ENCODE results near the gene CCDC27. TPM values are rescaled to one million over a fixed set of nuclear protein-coding genes. Genes with fewer than 3 reads are reported as not detected.
"Not testable (repeated sequence)": the region's sequence is repeated elsewhere in the genome, so short reads cannot be mapped to it uniquely, and the experiment has no call there.

The CCDC27 gene
- total RNA-seq, 1 experiment from 2014 or later: not detected

GRCh38 chr1:3803905-3804626 is 51.8 kb downstream of the CCDC27 start:
- in situ Hi-C loops (cut with HindIII; ENCODE audit: low pct_unique_long_range_greater_than_20kb, low sequenced_read_pairs): no loop called here
- no peak for DNase-seq (ENCODE audit: low read depth)

- DNase-seq (ENCODE audit: low read depth); in situ Hi-C loops (cut with HindIII; ENCODE audit: low pct_unique_long_range_greater_than_20kb, low sequenced_read_pairs): not testable (repeated sequence)
Measured at GRCh38 chr1:3804627-3804944, 52.3 kb downstream of the CCDC27 start.

DNA sequence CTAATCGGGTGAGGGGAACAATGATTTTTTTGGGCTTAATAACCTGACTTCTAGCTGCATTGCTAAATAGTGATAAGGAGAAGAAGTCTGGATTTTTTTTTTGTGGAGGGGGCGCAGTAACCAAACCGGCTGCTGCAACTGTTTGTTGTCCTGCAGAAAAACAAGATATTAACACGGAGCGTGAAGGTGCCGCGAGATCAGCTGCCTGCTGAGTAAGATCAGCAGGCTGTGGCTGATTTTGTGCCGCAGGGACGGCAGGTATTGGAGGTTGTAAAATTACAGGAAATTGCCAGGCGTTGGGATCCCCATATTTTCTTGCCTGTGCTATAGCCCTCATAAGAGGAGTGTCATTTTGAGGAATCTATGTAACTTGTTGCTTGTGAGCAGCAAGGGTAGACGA is 52.8 kb downstream of the CCDC27 start:
- no peak for DNase-seq (ENCODE audit: low read depth)
- in situ Hi-C loops (cut with HindIII; ENCODE audit: low pct_unique_long_range_greater_than_20kb, low sequenced_read_pairs): no loop called here

DNA sequence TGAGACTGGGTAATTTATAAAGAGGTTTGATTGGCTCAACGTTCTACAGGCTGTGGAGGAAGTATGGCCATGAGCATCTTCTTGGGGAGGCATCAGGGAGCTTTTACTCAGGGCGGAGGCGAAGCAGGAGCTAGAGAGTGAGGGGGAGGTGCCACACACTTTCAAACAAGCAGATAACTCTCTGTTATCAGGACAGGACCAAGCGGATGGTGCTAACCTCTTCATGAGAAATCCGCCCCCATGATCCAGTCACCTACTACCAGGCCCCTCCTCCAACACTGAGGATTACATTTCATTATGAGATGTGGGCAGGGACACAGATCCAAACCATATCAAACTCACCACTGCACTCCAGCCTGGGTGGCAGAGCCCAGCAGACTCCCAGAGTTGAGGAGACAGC is 55.5 kb downstream of the CCDC27 start:
- no peak for DNase-seq (ENCODE audit: low read depth)
- in situ Hi-C loops (cut with HindIII; ENCODE audit: low pct_unique_long_range_greater_than_20kb, low sequenced_read_pairs): no loop called here

DNA sequence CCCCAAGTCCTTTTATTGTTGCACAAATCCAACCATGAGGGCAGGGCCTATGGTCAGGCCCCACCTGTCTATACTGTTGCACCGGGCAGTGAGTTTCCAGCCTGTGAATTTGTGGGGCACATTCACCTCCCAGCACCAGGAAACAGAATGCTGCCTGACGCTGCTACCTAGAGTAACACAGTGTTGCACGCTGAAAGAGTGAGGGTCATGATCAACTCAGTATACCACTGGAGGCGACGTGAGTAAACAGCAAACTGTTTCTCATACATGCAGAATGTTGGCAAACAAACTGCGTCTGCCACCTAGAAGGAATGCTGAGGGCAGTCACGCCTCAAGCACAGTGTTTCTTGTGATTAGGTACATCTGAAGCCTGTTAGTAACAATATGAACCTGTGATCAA is 57.4 kb downstream of the CCDC27 start:
- in situ Hi-C loops (cut with HindIII; ENCODE audit: low pct_unique_long_range_greater_than_20kb, low sequenced_read_pairs): no loop called here
- no peak for DNase-seq (ENCODE audit: low read depth)

DNA sequence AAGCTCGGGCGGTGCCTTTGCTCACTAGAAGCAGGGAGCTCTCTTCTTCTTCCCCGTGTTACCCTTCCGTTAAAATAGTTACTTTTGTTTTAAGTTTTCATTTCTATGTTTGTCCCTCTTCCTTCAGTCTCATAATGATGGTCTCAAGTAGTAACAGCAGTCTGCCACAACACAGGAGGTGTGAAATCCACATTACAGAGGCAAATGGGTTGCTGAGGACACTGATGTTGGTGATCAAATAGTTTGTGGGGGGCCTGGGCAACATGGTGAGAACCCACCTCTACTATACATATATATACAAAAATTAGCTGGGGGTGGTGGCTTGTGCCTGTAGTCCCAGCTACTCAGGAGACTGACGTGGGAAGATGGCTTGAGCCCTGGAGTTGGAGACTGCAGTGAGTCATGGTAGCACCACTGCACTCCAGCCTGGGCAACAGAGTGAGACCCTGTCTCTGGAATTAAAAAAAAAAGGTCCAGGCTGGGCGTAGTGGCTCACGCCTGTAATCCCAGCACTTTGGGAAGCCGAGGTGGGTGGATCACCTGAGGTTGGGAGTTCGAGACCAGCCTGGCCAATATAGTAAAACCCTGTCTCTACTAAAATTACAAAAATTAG is 58.0 kb downstream of the CCDC27 start:
- in situ Hi-C loops (cut with HindIII; ENCODE audit: low pct_unique_long_range_greater_than_20kb, low sequenced_read_pairs); DNase-seq (ENCODE audit: low read depth): not testable (repeated sequence)

DNA sequence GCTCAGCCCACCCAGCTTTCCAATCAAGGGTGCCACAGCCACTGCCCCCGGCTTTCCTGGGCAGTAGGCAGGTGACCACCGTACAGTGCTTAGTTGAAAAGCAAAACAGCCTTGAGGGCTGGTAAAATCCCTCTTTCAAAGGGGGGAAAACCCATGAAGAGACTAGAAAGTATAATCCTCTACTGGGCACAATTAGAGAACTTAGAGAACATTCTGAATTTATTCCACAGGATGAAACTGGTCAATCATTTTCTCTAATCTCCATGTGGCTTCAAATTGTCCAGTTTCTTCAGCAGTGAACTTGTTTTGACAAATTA is 59.3 kb downstream of the CCDC27 start:
- DNase-seq (ENCODE audit: low read depth): no peak
- in situ Hi-C loops (cut with HindIII; ENCODE audit: low pct_unique_long_range_greater_than_20kb, low sequenced_read_pairs): no loop called here

DNA sequence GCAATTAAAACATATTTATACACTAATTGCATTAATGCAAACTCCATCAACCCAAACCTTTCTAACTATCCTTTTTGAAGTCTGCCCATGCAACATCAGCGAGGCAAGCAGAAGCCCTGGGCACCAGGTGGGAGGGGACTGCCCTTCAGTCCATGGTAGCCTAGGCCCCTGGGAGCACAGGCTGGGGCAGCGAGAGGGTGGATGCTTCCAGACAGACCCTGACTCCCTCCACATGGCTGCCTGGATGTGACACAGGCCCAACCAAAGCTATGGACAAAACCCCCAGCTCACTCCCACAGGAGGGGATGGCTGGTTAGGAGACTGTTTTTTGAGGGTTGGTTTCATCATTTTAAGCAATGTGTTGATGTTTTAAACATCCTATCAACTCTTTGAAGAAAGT is 61.8 kb downstream of the CCDC27 start:
- in situ Hi-C loops (cut with HindIII; ENCODE audit: low pct_unique_long_range_greater_than_20kb, low sequenced_read_pairs): no loop called here

GRCh38 chr1:3814771-3815561 is 62.7 kb downstream of the CCDC27 start:
- DNase-seq (ENCODE audit: low read depth): no peak
- in situ Hi-C loops (cut with HindIII; ENCODE audit: low pct_unique_long_range_greater_than_20kb, low sequenced_read_pairs): no loop called here

More for the DNA sequence above, 61.8 kb downstream of the CCDC27 start:
- DNase-seq (ENCODE audit: low read depth): no peak

DNA sequence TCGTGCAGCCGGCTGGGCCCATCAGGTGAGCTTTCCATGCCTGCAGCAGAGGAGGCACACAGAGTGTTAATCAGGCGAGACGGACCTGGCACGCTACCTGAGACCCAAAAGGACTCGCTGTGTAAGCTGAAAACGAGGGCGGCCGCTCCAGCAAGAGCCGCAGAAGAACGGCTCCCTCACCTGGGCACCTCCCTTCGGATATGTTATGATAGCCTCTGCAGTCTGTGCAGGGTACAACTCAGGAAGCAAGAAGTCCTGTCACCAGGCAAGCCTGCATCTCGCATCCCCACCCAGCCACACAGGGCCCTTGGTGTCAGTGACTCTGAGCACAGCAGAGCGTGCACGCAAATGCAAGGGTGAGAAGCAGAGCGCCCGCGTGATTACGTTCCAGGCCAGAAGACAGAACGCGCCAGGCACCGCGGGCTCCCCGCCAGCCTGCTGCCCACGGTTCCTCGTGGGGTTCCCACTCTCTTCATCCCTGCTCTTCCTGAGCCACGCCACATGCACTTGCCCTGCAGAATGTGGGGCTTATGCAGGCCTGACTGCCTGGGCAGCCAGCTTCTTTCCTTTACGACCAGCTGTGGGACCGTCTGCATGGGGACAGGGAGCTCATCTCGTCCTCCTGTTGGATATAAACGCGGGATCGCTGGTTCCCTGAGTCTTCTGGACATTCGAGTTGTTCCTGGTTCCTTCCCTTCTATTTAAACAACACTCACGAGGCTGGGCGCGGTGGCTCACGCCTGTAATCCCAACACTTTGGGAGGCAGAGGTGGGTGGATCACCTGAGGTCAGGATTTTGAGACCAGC is 64.3 kb downstream of the CCDC27 start:
- in situ Hi-C loops (cut with HindIII; ENCODE audit: low pct_unique_long_range_greater_than_20kb, low sequenced_read_pairs): no loop called here
- DNase-seq (ENCODE audit: low read depth): no peak

- DNase-seq (ENCODE audit: low read depth): no peak
- in situ Hi-C loops (cut with HindIII; ENCODE audit: low pct_unique_long_range_greater_than_20kb, low sequenced_read_pairs): no loop called here
Measured at GRCh38 chr1:3817138-3817740, 65.0 kb downstream of the CCDC27 start.

- in situ Hi-C loops (cut with HindIII; ENCODE audit: low pct_unique_long_range_greater_than_20kb, low sequenced_read_pairs): no loop called here
- no peak for DNase-seq (ENCODE audit: low read depth)
Measured at GRCh38 chr1:3817821-3818597, 65.8 kb downstream of the CCDC27 start.

- in situ Hi-C loops (cut with HindIII; ENCODE audit: low pct_unique_long_range_greater_than_20kb, low sequenced_read_pairs): no loop called here
- no peak for DNase-seq (ENCODE audit: low read depth)
Measured at GRCh38 chr1:3819771-3820200, 67.5 kb downstream of the CCDC27 start.

DNA sequence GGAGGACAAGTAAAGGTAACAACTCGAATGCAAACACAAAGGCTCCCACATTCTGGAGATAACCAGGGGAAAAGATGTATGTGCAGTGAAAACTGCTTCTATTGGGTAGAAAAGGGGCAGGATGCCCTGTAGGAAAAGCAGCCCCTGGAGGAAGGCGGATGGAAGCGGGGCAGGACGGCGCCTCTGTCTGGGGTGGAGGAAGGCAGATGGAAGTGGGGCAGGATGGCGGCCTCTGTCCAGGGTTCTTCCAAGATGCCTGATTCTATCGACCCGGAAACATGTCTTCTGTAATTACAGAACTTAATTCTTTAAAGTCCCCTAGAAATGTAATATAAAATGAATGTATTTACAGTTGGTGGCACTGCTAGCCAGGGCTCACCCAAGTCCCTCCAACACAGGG is 68.1 kb downstream of the CCDC27 start:
- in situ Hi-C loops (cut with HindIII; ENCODE audit: low pct_unique_long_range_greater_than_20kb, low sequenced_read_pairs): no loop called here
- DNase-seq (ENCODE audit: low read depth): no peak

DNA sequence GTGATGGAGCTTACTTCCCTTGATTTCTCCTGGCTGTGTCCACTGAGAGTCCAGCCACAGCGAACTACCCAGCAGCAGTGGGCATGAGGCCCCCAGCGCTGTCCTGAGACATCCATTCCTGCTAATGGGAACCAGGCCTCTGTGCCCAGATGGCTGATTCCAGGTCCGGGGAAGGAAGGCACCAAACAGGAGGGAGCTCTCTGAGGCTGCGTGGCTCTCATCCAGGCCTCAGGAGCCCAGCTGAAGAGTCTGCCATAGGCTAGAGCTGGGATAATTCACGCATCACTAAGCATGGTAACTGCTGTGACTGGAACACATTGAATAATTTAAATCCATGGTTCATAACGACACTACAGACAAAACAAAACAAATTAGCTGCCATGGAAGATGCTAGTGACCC is 68.8 kb downstream of the CCDC27 start:
- peak; percentile 55 for DNase-seq (ENCODE audit: low read depth)
- in situ Hi-C loops (cut with HindIII; ENCODE audit: low pct_unique_long_range_greater_than_20kb, low sequenced_read_pairs): no loop called here

All from Caki2 (cell line).